Epithelial cell of proximal tubule (primary cell): ENCODE measurements around the gene IFT172. TPM values are rescaled to one million over a fixed set of nuclear protein-coding genes. Genes with fewer than 3 reads are reported as not detected.

ENCODE experiments used
- DNase-seq: peaks from one replicate; pipeline ENCODE4 v3.0.0-alpha.2; 2011; ENCODE audit warnings: low read depth
- H3K4me3 ChIP-seq: 2 replicates; pipeline ENCODE4 v1.5.1; 2011; ENCODE audit warnings: low read depth, mild to moderate bottlenecking, low read length
- CTCF ChIP-seq: conservative IDR thresholded peaks from 2 replicates; pipeline ENCODE4 v1.5.1; 2012; ENCODE audit warnings: low read depth, mild to moderate bottlenecking, low read length
- total RNA-seq: library from RNA; depleted of rRNA; stranded (reverse); fragments of >200 nt; gene quantifications from 2 replicates; pipeline ENCODE4 v1.2.3, GENCODE V29; 2015

Gene IFT172
- total RNA-seq, 1 donor from 2014 or later = 3.7 TPM

- no peak for TF ChIP-seq CTCF
- no peak for DNase-seq
These were observed 30.8 kb upstream of the IFT172 start for GRCh38 chr2:27520316-27520715.

GRCh38 chr2:27518782-27519113 lies 29.2 kb upstream of the IFT172 start:
- no peak overlapping the region for H3K4me3 ChIP-seq
- no peak for DNase-seq
- no peak for TF ChIP-seq CTCF

More at GRCh38 chr2:27520316-27520715, 30.8 kb upstream of the IFT172 start:
- H3K4me3 ChIP-seq = no peak overlapping the region

- H3K4me3 ChIP-seq = no peak overlapping the region
- no peak for DNase-seq
- TF ChIP-seq CTCF = no peak
These were observed 28.7 kb upstream of the IFT172 start for GRCh38 chr2:27518113-27518781.

GRCh38 chr2:27509326-27509725 lies 19.8 kb upstream of the IFT172 start:
- DNase-seq = no peak
- H3K4me3 ChIP-seq = no peak overlapping the region
- TF ChIP-seq CTCF = no peak

- DNase-seq = no peak
- no peak overlapping the region for H3K4me3 ChIP-seq
- TF ChIP-seq CTCF = no peak
These were observed 17.8 kb upstream of the IFT172 start for GRCh38 chr2:27507293-27507692.

GRCh38 chr2:27506587-27506986 lies 17.0 kb upstream of the IFT172 start:
- no peak for DNase-seq
- no peak for TF ChIP-seq CTCF
- H3K4me3 ChIP-seq = no peak overlapping the region

GRCh38 chr2:27502142-27502541 lies 12.6 kb upstream of the IFT172 start:
- H3K4me3 ChIP-seq = no peak overlapping the region
- TF ChIP-seq CTCF = no peak
- DNase-seq = no peak
